ENCODE results near the gene EXOC6B.

GRCh38 chr2:72544554-72544953, 281.3 kb downstream of the EXOC6B start:
- TF ChIP-seq CTCF (IDR thresholded peaks at IDR 0.05) (no peak), POLR2A (IDR thresholded peaks at IDR 0.05) (no peak)

Data from body of pancreas (tissue), 4 donors.